Psoas muscle (tissue), 8 donors: ENCODE results near the gene AGAP3. TPM values are rescaled to one million over a fixed set of nuclear protein-coding genes. Genes with fewer than 3 reads are reported as not detected.
A peak's percentile ranks its signal among the peaks of the same experiment; 100 is the strongest.

ENCODE experiments used
- ATAC-seq, 4 donors: fragments of 200-7000 bp; cut with Tn5 transposase; one replicate each; pipeline ENCODE4 v1.9.1; 2020; ENCODE audit warnings: moderate library complexity in 3 of 4, mild to moderate bottlenecking in 2 of 4
- DNase-seq, 2 donors: peaks; one replicate each; pipeline ENCODE4 v3.0.0-alpha.2; 2020
- H3K27ac ChIP-seq: fragments of 200-600 bp; one replicate; pipeline ENCODE4 v1.8.0; 2022
- H3K27me3 ChIP-seq, 3 donors: fragments of 200-600 bp in 1 of 3; one replicate each; pipeline versions ENCODE4 v1.6.1 to v1.8.0; 2013 to 2022; ENCODE audit warnings: low read length in 2 of 3, mild to moderate bottlenecking in 2 of 3, moderate library complexity in 1 of 3; ENCODE audit not compliant: insufficient read depth in 3 of 3
- H3K36me3 ChIP-seq, 2 donors: fragments of 200-600 bp in 1 of 2; one replicate each; pipeline versions ENCODE4 v1.6.1 to v1.8.0; 2013 to 2022; ENCODE audit warnings: low read depth in 1 of 2, mild to moderate bottlenecking in 1 of 2, moderate library complexity in 1 of 2; ENCODE audit not compliant: insufficient read depth in 1 of 2
- H3K4me1 ChIP-seq: fragments of 200-600 bp; one replicate; pipeline ENCODE4 v1.8.0; 2022
- H3K4me3 ChIP-seq: fragments of 200-600 bp; one replicate; pipeline ENCODE4 v1.8.0; 2022; ENCODE audit warnings: mild to moderate bottlenecking
- H3K9me3 ChIP-seq: fragments of 200-600 bp; one replicate; pipeline ENCODE4 v1.8.0; 2022
- CTCF ChIP-seq: fragments of 200-600 bp; IDR thresholded peaks from one replicate; pipeline ENCODE4 v1.8.0; 2022; ENCODE audit warnings: antibody characterized with exemption
- WGBS, 3 donors: extraction: QIAGEN DNeasy Blood & Tissue Kit; methylation state at CpG; one replicate each; pipeline versions ENCODE4 v1.1.6 to v1.1.7; 2013; 5-methylcytosine and 5-hydroxymethylcytosine counted together
- intact Hi-C, 2 donors: fragments of 100-400 bp; cut with DNase I; formaldehyde crosslinking; loops; one replicate each; pipeline versions ENCODE4 v1.11.0 to v1.14.2; 2022
- polyA plus RNA-seq, 3 donors: library from polyadenylated mRNA; stranded (reverse); fragments of 200-250 nt; gene quantifications; one replicate each; pipeline ENCODE4 v1.2.3, GENCODE V29; 2013
- total RNA-seq, 4 donors: library from RNA; stranded (reverse); fragmentation: NEBNext Ultra II Directional in 2 of 4; extraction: Animal tissue kit (Norgen Biotek cat#: 25700) in 2 of 4; gene quantifications; one replicate each; pipeline versions ENCODE4 v1.2.1 to v1.2.4, GENCODE V29; 2021 to 2023
- donor health status: healthy with polysubstance abuse.
- donor health status: DM: no; HTN: no; CAD: no; lungs with moderate emphysema.
- donor health status: Bipolar disorder and iron deficiency.
- donor health status: healthy.
- donor health status: DM: yes; HTN: yes; CAD: no.
- donor health status: DM: no; HTN: no; CAD: no.
- donor health status: DM: no; HTN: no; CAD: no.
- donor health status: DM: yes; HTN: yes; CAD: no.

Gene AGAP3
- total and polyA plus RNA-seq, 7 donors: 38.4 to 75.3 (median 51.4) TPM

DNA sequence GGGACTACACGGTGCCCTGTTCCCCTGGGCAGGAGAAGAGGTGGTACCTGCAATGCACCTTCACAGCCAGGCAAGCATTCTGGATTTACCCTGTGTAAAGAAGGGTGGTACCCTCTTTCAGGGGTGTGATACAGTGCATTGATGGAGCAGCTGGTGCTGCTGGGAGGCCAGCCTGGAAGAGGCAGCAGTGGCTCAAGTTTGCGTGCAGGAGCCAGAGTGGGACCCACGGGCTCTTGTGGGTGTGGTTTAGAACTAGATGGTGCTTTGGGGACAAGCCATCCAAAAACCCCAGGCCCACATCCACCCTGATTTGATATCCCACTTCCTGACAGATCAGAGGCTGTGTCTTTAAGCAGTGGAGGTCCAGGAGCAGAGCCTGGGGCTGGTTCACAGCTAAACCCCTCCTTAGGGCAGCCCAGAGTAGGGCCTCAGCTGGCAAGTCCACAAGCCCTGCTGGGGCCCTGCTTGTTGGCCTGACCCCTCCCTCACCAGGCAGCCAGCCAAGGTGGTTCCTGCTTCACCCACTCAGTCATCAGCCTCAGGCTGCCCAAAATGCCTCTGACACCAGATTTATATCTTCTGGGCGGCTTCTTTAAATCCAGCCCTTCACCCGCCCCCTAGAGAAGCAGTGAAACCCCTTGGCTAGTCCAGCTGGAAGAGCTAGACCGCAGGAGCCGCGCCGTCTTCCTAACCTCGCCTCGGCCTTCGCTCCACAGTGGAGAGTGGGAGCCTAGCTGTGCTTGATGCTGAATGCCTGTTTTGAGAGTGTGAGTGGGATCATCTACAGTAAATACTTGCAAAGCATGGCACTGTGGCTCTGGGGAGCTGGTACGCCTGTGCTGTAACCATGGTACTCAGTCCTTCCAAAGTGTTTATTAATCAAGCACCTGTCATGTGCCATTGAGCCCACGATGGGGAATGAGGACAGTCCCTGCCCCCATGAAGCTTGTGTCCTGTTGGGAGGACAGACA is 39.4 kb upstream of the AGAP3 start:
- Histone ChIP-seq H3K36me3 (peaks cover 0 to 38% of the 10 kb centered on the region in 2 donors), H3K27me3 (no peaks in the 10 kb centered on the region), H3K4me1 (no peaks in the 10 kb centered on the region), H3K4me3 (no peak overlapping the region), H3K27ac (no peak overlapping the region), H3K9me3 (no peaks in the 10 kb centered on the region)
- TF ChIP-seq CTCF: no peak
- ATAC-seq (no peak), DNase-seq (peak; percentile 45 to 52)
- intact Hi-C loops: no loop called here
- 47 to 55% (median 50%) methylated on average over 14 of the region's 14 CpGs for WGBS, 3 donors

DNA sequence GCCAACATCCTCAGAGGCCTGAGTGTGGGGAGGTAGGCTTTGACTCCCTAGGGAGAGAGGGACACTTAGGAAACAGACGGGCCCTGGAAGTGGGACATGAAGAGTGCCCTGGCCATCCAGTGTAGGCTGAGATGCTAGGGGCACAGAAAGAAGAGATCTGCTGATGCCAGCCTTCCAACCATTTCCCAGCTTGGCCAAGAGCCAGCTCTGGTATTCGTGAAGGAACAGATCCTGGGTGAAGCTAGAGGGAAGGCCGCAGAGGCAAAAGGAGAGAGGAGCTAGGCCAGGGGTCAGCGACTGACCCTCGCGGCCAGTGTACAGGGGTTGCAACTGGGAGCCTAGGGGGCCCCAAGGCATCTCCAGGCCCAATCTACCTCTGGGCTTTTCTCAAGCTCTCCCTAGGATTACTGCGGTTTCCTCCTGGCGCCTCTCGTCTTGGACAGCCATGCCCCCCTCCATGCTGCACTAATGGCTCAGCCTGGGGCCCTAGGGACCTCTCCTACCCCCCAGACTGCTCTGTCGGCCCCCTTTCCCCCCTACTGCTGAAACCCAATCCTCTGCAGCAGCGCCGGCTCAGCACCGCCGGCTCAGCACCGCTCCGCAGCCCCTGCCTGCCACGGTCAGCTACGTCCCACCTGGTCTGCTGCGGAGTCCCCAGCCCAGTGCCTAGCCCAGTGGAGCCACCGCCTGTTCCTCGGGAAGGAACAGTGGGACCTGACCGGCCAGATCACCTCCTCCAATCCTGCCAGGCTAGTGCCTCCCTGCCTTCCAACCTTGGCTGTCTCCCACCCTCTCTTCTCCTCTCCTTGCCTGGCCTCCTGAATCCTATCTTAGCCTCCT is 38.1 kb upstream of the AGAP3 start, which contains the start of gene ASIC3:
ASIC3 (plus strand) TSS at position 556 of the 840 bp plus-strand sequence. CDS start 355 bp downstream, outside the sequence.
- Histone ChIP-seq H3K27me3 (peaks cover 0 to 2% (median 0%) of the 10 kb centered on the region in 3 donors), H3K27ac (no peak within 1 kb of the TSS), H3K4me3 (no peak within 1 kb of the TSS), H3K36me3 (peaks cover 0 to 26% of the 10 kb centered on the region in 2 donors), H3K4me1 (no peaks in the 10 kb centered on the region), H3K9me3 (no peaks in the 10 kb centered on the region)
- WGBS, 3 donors: 36 to 54% (median 41%) methylated on average over 15 to 22 of the region's 22 CpGs
- no peak for ATAC-seq
- intact Hi-C loops: no loop called here
- no peak for DNase-seq
- TF ChIP-seq CTCF: no peak

GRCh38 chr7:151048911-151049463 is 37.3 kb upstream of the AGAP3 start:
- no peak for TF ChIP-seq CTCF
- 83 to 87% (median 86%) methylated on average over 33 to 38 of the region's 38 CpGs for WGBS, 3 donors
- H3K27ac ChIP-seq: no peak overlapping the region
- H3K4me1 ChIP-seq: no peaks in the 10 kb centered on the region
- intact Hi-C loops: no loop called here
- peaks cover 0 to 2% (median 0%) of the 10 kb centered on the region in 3 donors for H3K27me3 ChIP-seq
- peaks cover 0 to 23% of the 10 kb centered on the region in 2 donors for H3K36me3 ChIP-seq
- no peak overlapping the region for H3K4me3 ChIP-seq
- no peaks in the 10 kb centered on the region for H3K9me3 ChIP-seq
- ATAC-seq (no peak), DNase-seq (no peak)

GRCh38 chr7:151051108-151051507 is 35.2 kb upstream of the AGAP3 start:
- intact Hi-C loops: no loop called here

More at GRCh38 chr7:151051108-151051507, 35.2 kb upstream of the AGAP3 start:
- H3K27ac ChIP-seq: no peak overlapping the region
- peaks cover 0 to 6% of the 10 kb centered on the region in 2 donors for H3K36me3 ChIP-seq
- WGBS, 3 donors: 1 to 4% (median 3%) methylated on average over 45 to 50 of the region's 50 CpGs
- ATAC-seq (peak; percentile 63 to 74 (median 72)), DNase-seq (peak; percentile 60 to 82)
- TF ChIP-seq CTCF: no peak
- peak overlapping the region; percentile 22 for H3K4me3 ChIP-seq
- H3K4me1 ChIP-seq: no peaks in the 10 kb centered on the region
- H3K9me3 ChIP-seq: no peaks in the 10 kb centered on the region
- H3K27me3 ChIP-seq: peaks cover 0 to 2% (median 0%) of the 10 kb centered on the region in 3 donors
